K562 (cell line): Measurements from ENCODE around the gene ISG20. TPM values are rescaled to one million over a fixed set of nuclear protein-coding genes. Genes with fewer than 3 reads are reported as not detected.

Experiments used
- BACH1 ChIP-seq: fragments of 200-800 bp; sonication (Bioruptor generic); IDR thresholded peaks from 2 replicates; pipeline ENCODE4 v1.6.1; 2016; ENCODE audit warnings: missing genetic modification characterization, missing compliant biosample characterization
- CBX1 ChIP-seq: sonication (generic); IDR thresholded peaks from 2 replicates; pipeline ENCODE4 v1.6.1; 2016; ENCODE audit warnings: antibody characterized with exemption, low read depth, mild to moderate bottlenecking
- CHD2 ChIP-seq: IDR thresholded peaks from 2 replicates; pipeline ENCODE4 v1.6.1; 2011; ENCODE audit warnings: low read depth, low read length
- EP400 ChIP-seq: fragments of 450-650 bp; IDR thresholded peaks from 2 replicates; pipeline ENCODE4 v1.6.1; 2017; ENCODE audit warnings: antibody characterized with exemption, mild to moderate bottlenecking, moderate library complexity
- ERF ChIP-seq: fragments of 450-650 bp; formaldehyde crosslinking; IDR thresholded peaks from 2 replicates; pipeline ENCODE4 v1.4.0; 2020; ENCODE audit warnings: mild to moderate bottlenecking, mixed read lengths
- HLTF ChIP-seq: fragments of 450-650 bp; IDR thresholded peaks from 2 replicates; pipeline ENCODE4 v1.6.1; 2016
- HOMEZ ChIP-seq: fragments of 250-450 bp; sonication (Bioruptor Pico); IDR thresholded peaks from 2 replicates; pipeline ENCODE4 v1.4.0; 2020; ENCODE audit warnings: mild to moderate bottlenecking, moderate library complexity
- IRF2 ChIP-seq: sonication (generic); formaldehyde crosslinking; IDR thresholded peaks from 2 replicates; pipeline ENCODE4 v1.8.1; 2022; ENCODE audit warnings: mild to moderate bottlenecking, missing genetic modification reagents
- MEF2A ChIP-seq: IDR thresholded peaks from 2 replicates; pipeline ENCODE4 v1.6.1; 2011; ENCODE audit warnings: low read depth, mild to moderate bottlenecking, low read length, moderate library complexity; ENCODE audit not compliant: control insufficient read depth
- MNT ChIP-seq, 2 experiments: fragments of 450-650 bp; conservative IDR thresholded peaks; 2 replicates each; pipeline ENCODE4 v1.6.1; 2017; ENCODE audit warnings: mild to moderate bottlenecking in 2 of 2, moderate library complexity in 2 of 2
- NFRKB ChIP-seq: fragments of 450-650 bp; IDR thresholded peaks from 2 replicates; pipeline ENCODE4 v1.6.1; 2016; ENCODE audit warnings: low read depth
- RAD21 ChIP-seq, 2 experiments: fragments of 250-450 bp in 1 of 2; fragments of 450-650 bp in 1 of 2; sonication (Bioruptor Pico) in 1 of 2; formaldehyde crosslinking in 1 of 2; IDR thresholded peaks in 1 of 2; conservative IDR thresholded peaks in 1 of 2; 2 replicates each; pipeline versions ENCODE4 v1.4.0 to v1.8.0; 2020 to 2022; ENCODE audit warnings: mild to moderate bottlenecking in 2 of 2, moderate library complexity in 1 of 2
- RNF2 ChIP-seq: sonication (generic); IDR thresholded peaks from 2 replicates; pipeline ENCODE4 v1.6.1; 2016
- TAF1 ChIP-seq: IDR thresholded peaks from 2 replicates; pipeline ENCODE4 v1.6.1; 2011; ENCODE audit warnings: mild to moderate bottlenecking, low read length, moderate library complexity; ENCODE audit not compliant: insufficient read depth, control insufficient read depth, severe bottlenecking; ENCODE audit errors: extremely low read depth
- TAL1 ChIP-seq: fragments of 450-650 bp; IDR thresholded peaks from 2 replicates; pipeline ENCODE4 v1.6.1; 2016; ENCODE audit warnings: mild to moderate bottlenecking
- TFAM ChIP-seq: fragments of 250-450 bp; sonication (Bioruptor Pico); conservative IDR thresholded peaks from 2 replicates; pipeline ENCODE4 v1.5.0; 2021; ENCODE audit warnings: mild to moderate bottlenecking, moderate library complexity
- ZBTB12 ChIP-seq: fragments of 250-450 bp; sonication (Bioruptor Pico); IDR thresholded peaks from 2 replicates; pipeline ENCODE4 v1.4.0; 2020
- ZNF274 ChIP-seq: IDR thresholded peaks from 2 replicates; pipeline ENCODE4 v1.6.1; 2011; ENCODE audit warnings: low read depth, mild to moderate bottlenecking, low read length, moderate library complexity, borderline replicate concordance
- ZNF398 ChIP-seq: fragments of 250-450 bp; sonication (Bioruptor Pico); IDR thresholded peaks from 2 replicates; pipeline ENCODE4 v1.8.0; 2021; ENCODE audit warnings: moderate library complexity, mild to moderate bottlenecking, inconsistent platforms
- ZNF449 ChIP-seq: fragments of 250-450 bp; sonication (Bioruptor Pico); IDR thresholded peaks from 2 replicates; pipeline ENCODE4 v1.8.0; 2022; ENCODE audit warnings: moderate library complexity, mild to moderate bottlenecking, inconsistent platforms
- ZSCAN32 ChIP-seq: fragments of 450-650 bp; formaldehyde crosslinking; IDR thresholded peaks from 2 replicates; pipeline ENCODE4 v1.4.0; 2020; ENCODE audit warnings: mild to moderate bottlenecking, moderate library complexity
- polyA plus RNA-seq, 8 experiments: library from polyadenylated mRNA; depleted of rRNA in 4 of 8; stranded (reverse) in 5 of 8; unstranded in 3 of 8; fragments of >200 nt; fragmentation: Nextera tagmentation in 2 of 8; fragmentation: Illumina TruSeq in 1 of 8; extraction: Ambion mirVana in 2 of 8; extraction: Trizol in 1 of 8; gene quantifications; 2 replicates each; pipeline versions ENCODE4 v1.2.1 to v1.2.3, GENCODE V29; 2011 to 2014; ENCODE audit warnings: inconsistent platforms in 1 of 8, missing spikeins in 1 of 8
- total RNA-seq, 7 experiments: library from RNA; depleted of rRNA in 6 of 7; stranded (reverse); fragments of >200 nt in 6 of 7; fragmentation: Illumina TruSeq in 2 of 7; extraction: Trizol in 2 of 7; gene quantifications; 2 replicates each; pipeline versions ENCODE4 v1.2.1 to v1.2.3, GENCODE V29; 2011 to 2021; ENCODE audit warnings: low replicate concordance in 1 of 7

Gene ISG20
- total and polyA plus RNA-seq, 9 of the 15 experiments (the other 6 are each of a cell fraction or from before 2014, with no cell fraction given) = 0.06 to 2.1 (median 1.00) TPM

- TF ChIP-seq ZNF449 (no peak), NFRKB (no peak), EP400 (peak; percentile 85), ZSCAN32 (no peak), MNT (conservative IDR thresholded peaks at IDR 0.05) (peak; percentile 98 to 99), MEF2A (0 out of 2 replicates have a peak, but pooled peaks have one; percentile 25), ZNF274 (no peak), TFAM (no peak), RNF2 (peak; percentile 70; the same call in 1 of the 2 replicates), CBX1 (no peak), ZBTB12 (CRISPR knock-in tag) (peak; percentile 80), RAD21 (CRISPR knock-in tag; conservative IDR thresholded peaks at IDR 0.05 in 1 of 2, IDR thresholded peaks at IDR 0.05 in 1 of 2) (peak in 1 of 2 experiments; percentile 36; a peak in 2 of 4 replicates), IRF2 (CRISPR knock-in tag) (peak; percentile 62; the same call in 1 of the 2 replicates), HOMEZ (CRISPR knock-in tag) (no peak), ZNF398 (CRISPR knock-in tag) (no peak), TAF1 (peak; percentile 48), HLTF (peak; percentile 56; the same call in 1 of the 2 replicates), TAL1 (peak; percentile 71), BACH1 (peak; percentile 43; the same call in 1 of the 2 replicates), ERF (CRISPR knock-in tag) (no peak), CHD2 (no peak)
These were observed at the start of gene ISG20 (continued) for GRCh38 chr15:88638626-88639372.
